Activated CD4-positive, alpha-beta T cell treated with anti-CD3 and anti-CD28 coated beads for 36 hours (primary cell): Measurements from ENCODE around the gene YIPF2. TPM values are rescaled to one million over a fixed set of nuclear protein-coding genes. Genes with fewer than 3 reads are reported as not detected.
"Not testable (repeated sequence)": the region's sequence is repeated elsewhere in the genome, so short reads cannot be mapped to it uniquely, and the experiment has no call there.

ENCODE experiments used
- ATAC-seq: fragments of 200-7000 bp; cut with Tn5 transposase; one replicate; pipeline ENCODE4 v1.10.0; 2021; ENCODE audit warnings: mild to moderate bottlenecking, moderate library complexity
- CTCF ChIA-PET: fragments of 350-600 bp; sonication (Branson Sonifier 250); formaldehyde crosslinking; loops from one replicate; lab custom pipeline; 2021; ENCODE audit warnings: antibody characterized with exemption; lab: Charles Lee
- POLR2A ChIA-PET: fragments of 350-600 bp; sonication (Branson Sonifier 250); formaldehyde crosslinking; loops from one replicate; lab custom pipeline; 2021; ENCODE audit warnings: antibody characterized with exemption, inconsistent platforms; lab: Charles Lee
- DNase-seq: peaks from one replicate; pipeline ENCODE4 v3.0.0-alpha.2; 2020
- H3K27ac Mint-ChIP-seq: one replicate; pipeline ENCODE4 v1.8.0; 2021; ENCODE audit warnings: mixed read lengths
- H3K27me3 Mint-ChIP-seq: one replicate; pipeline ENCODE4 v1.8.0; 2021; ENCODE audit warnings: mixed read lengths
- H3K36me3 Mint-ChIP-seq: one replicate; pipeline ENCODE4 v1.8.0; 2021; ENCODE audit warnings: low read depth, mixed read lengths
- H3K4me1 Mint-ChIP-seq: one replicate; pipeline ENCODE4 v1.8.0; 2021; ENCODE audit warnings: mixed read lengths
- H3K4me3 Mint-ChIP-seq: one replicate; pipeline ENCODE4 v1.8.0; 2021; ENCODE audit warnings: mild to moderate bottlenecking, moderate library complexity, mixed read lengths
- H3K9me3 Mint-ChIP-seq: one replicate; pipeline ENCODE4 v1.8.0; 2021; ENCODE audit warnings: low read depth, mixed read lengths
- intact Hi-C, 2 experiments: fragments of 100-400 bp; cut with DNase I in 1 of 2; cut with micrococcal nuclease in 1 of 2; formaldehyde crosslinking; loops; one replicate each; pipeline versions ENCODE4 v1.14.2 to v1.15.1; 2022 to 2024; cut with DNase I, micrococcal nuclease
- total RNA-seq, 2 experiments: library from RNA; stranded (reverse); gene quantifications; one replicate each; pipeline ENCODE4 v1.2.3, GENCODE V29; 2021

Gene YIPF2
- total RNA-seq, 2 experiments from 2014 or later: 15.8 to 21.3 TPM

GRCh38 chr19:10963865-10964264, 35.4 kb upstream of the YIPF2 start:
- Mint-ChIP-seq H3K36me3 (peaks cover 11% of the 10 kb centered on the region), H3K4me3 (peak overlapping the region; percentile 89), H3K4me1 (peaks cover 53% of the 10 kb centered on the region), H3K9me3 (no peaks in the 10 kb centered on the region), H3K27me3 (no peaks in the 10 kb centered on the region), H3K27ac (peak overlapping the region; percentile 55)
- ATAC-seq (no peak), DNase-seq (no peak)
- intact Hi-C loops: loop anchor here (1.0 to 10.0 kb wide), 5 partner anchors 22 to 1828 kb away; partner anchors contain the start of genes DNMT1 (in 1 of the 2), JUNB (in 1 of the 2) and ZNF627 (in 1 of the 2)
- ChIA-PET POLR2A (no interaction called here), CTCF (interaction anchor here (0.6 to 2.7 kb wide), 5 partner anchors 11 to 159 kb away, joined by 3 to 11 read pairs (median 3); no protein-coding TSS in a partner anchor)

GRCh38 chr19:10962863-10963262, 34.4 kb upstream of the YIPF2 start:
- Mint-ChIP-seq H3K4me1 (peaks cover 44% of the 10 kb centered on the region), H3K36me3 (peaks cover 11% of the 10 kb centered on the region), H3K4me3 (peak overlapping the region; percentile 89), H3K9me3 (no peaks in the 10 kb centered on the region), H3K27ac (peak overlapping the region; percentile 34), H3K27me3 (no peaks in the 10 kb centered on the region)
- ATAC-seq: no peak
- POLR2A ChIA-PET: interaction anchor here (0.6 to 0.7 kb wide), 4 partner anchors 128 to 397 kb away, joined by 3 to 9 read pairs (median 4); partner anchors contain the start of gene KRI1
- no peak for DNase-seq
- intact Hi-C loops: loop anchor here (1.0 to 10.0 kb wide), 5 partner anchors 21 to 1829 kb away; partner anchors contain the start of genes DNMT1 (in 1 of the 2), JUNB (in 1 of the 2) and ZNF627 (in 1 of the 2)
- CTCF ChIA-PET: interaction anchor here (0.6 to 2.7 kb wide), 7 partner anchors 9 to 241 kb away, joined by 3 to 11 read pairs (median 4); no protein-coding TSS in a partner anchor

- H3K27me3 Mint-ChIP-seq: no peaks in the 10 kb centered on the region
- peaks cover 41% of the 10 kb centered on the region for H3K4me1 Mint-ChIP-seq
- H3K36me3 Mint-ChIP-seq: peaks cover 11% of the 10 kb centered on the region
Measured at GRCh38 chr19:10961073-10961860, 32.8 kb upstream of the YIPF2 start.

GRCh38 chr19:10960314-10961072, 32.1 kb upstream of the YIPF2 start, which contains the start of gene SMARCA4:
Gene SMARCA4, plus strand, starts transcription at chr19:10961030. Its CDS starts 23,122 bp downstream, at chr19:10984152.
- Mint-ChIP-seq H3K4me3 (peak within 1 kb of the TSS; percentile 89), H3K27me3 (no peaks in the 10 kb centered on the region), H3K4me1 (peaks cover 38% of the 10 kb centered on the region), H3K27ac (peak within 1 kb of the TSS; percentile 90), H3K9me3 (no peaks in the 10 kb centered on the region), H3K36me3 (peaks cover 10% of the 10 kb centered on the region)
- POLR2A ChIA-PET: interaction anchor here (0.6 kb wide), 1 partner anchor 24 kb away, joined by 6 read pairs; no protein-coding TSS in a partner anchor
- intact Hi-C loops: loop anchor here (1.0 to 10.0 kb wide), 20 partner anchors 32 to 1832 kb away; partner anchors contain the start of genes CDKN2D (in 2 of the 2), CARM1 (in 1 of the 2), DNMT1 (in 1 of the 2) and ELOF1 (in 1 of the 2)
- DNase-seq (peak; percentile 99), ATAC-seq (peak; percentile 76)
- CTCF ChIA-PET: interaction anchor here (0.8 to 3.9 kb wide), 3 partner anchors 16 to 476 kb away, joined by 3 to 24 read pairs (median 4); no protein-coding TSS in a partner anchor

More at GRCh38 chr19:10961073-10961860, 32.8 kb upstream of the YIPF2 start:
- intact Hi-C loops: loop anchor here (1.0 to 10.0 kb wide), 9 partner anchors 82 to 1831 kb away; partner anchors contain the start of genes CDKN2D (in 2 of the 2), DNMT1 (in 1 of the 2), JUNB (in 1 of the 2) and SWSAP1 (in 1 of the 2)
- ChIA-PET POLR2A (no interaction called here), CTCF (interaction anchor here (0.7 to 2.7 kb wide), 3 partner anchors 19 to 475 kb away, joined by 3 to 11 read pairs (median 4); no protein-coding TSS in a partner anchor)
- peak overlapping the region; percentile 89 for H3K4me3 Mint-ChIP-seq
- H3K27ac Mint-ChIP-seq: peak overlapping the region; percentile 88
- no peaks in the 10 kb centered on the region for H3K9me3 Mint-ChIP-seq
- DNase-seq: no peak
- peak; percentile 15 for ATAC-seq

GRCh38 chr19:10959277-10959968, 31.0 kb upstream of the YIPF2 start:
- Mint-ChIP-seq H3K4me1 (peaks cover 31% of the 10 kb centered on the region), H3K4me3 (peak overlapping the region; percentile 82), H3K27ac (peak overlapping the region; percentile 90)
- H3K27me3 Mint-ChIP-seq, intact Hi-C loops, POLR2A ChIA-PET, DNase-seq, H3K9me3 Mint-ChIP-seq, ATAC-seq, H3K36me3 Mint-ChIP-seq: not testable (repeated sequence)
- CTCF ChIA-PET: interaction anchor here (0.6 to 3.9 kb wide), 4 partner anchors 15 to 600 kb away, joined by 3 to 24 read pairs (median 3); partner anchors contain the start of gene ELOF1

- Mint-ChIP-seq H3K27me3 (no peaks in the 10 kb centered on the region), H3K36me3 (no peaks in the 10 kb centered on the region), H3K4me1 (peaks cover 5% of the 10 kb centered on the region), H3K9me3 (no peaks in the 10 kb centered on the region), H3K27ac (no peak overlapping the region), H3K4me3 (no peak overlapping the region)
- POLR2A ChIA-PET: no interaction called here
- CTCF ChIA-PET: interaction anchor here (0.7 to 2.9 kb wide), 3 partner anchors 10 to 11 kb away, joined by 4 to 15 read pairs (median 4); no protein-coding TSS in a partner anchor
- intact Hi-C loops: no loop called here
- no peak for DNase-seq
- no peak for ATAC-seq
Measured at GRCh38 chr19:10952809-10953208, 24.4 kb upstream of the YIPF2 start.

GRCh38 chr19:10946958-10947657, 18.7 kb upstream of the YIPF2 start:
- Mint-ChIP-seq H3K4me1 (peaks cover 6% of the 10 kb centered on the region), H3K9me3 (no peaks in the 10 kb centered on the region), H3K4me3 (no peak overlapping the region), H3K27me3 (no peaks in the 10 kb centered on the region), H3K36me3 (no peaks in the 10 kb centered on the region), H3K27ac (no peak overlapping the region)
- ChIA-PET CTCF (interaction anchor here (0.8 to 0.9 kb wide), 2 partner anchors 20 to 201 kb away, joined by 3 read pairs; no protein-coding TSS in a partner anchor), POLR2A (no interaction called here)
- DNase-seq: no peak
- intact Hi-C loops: no loop called here
- no peak for ATAC-seq

GRCh38 chr19:10945264-10945663, 16.8 kb upstream of the YIPF2 start:
- intact Hi-C loops: no loop called here
- POLR2A ChIA-PET: no interaction called here

GRCh38 chr19:10943412-10943811, 15.0 kb upstream of the YIPF2 start:
- H3K9me3 Mint-ChIP-seq, DNase-seq, H3K36me3 Mint-ChIP-seq, H3K4me3 Mint-ChIP-seq, H3K27me3 Mint-ChIP-seq, H3K4me1 Mint-ChIP-seq, ATAC-seq, H3K27ac Mint-ChIP-seq, POLR2A ChIA-PET: not testable (repeated sequence)
- intact Hi-C loops: loop anchor here (2.0 to 5.0 kb wide), 2 partner anchors 69 to 93 kb away; no protein-coding TSS in a partner anchor
- CTCF ChIA-PET: interaction anchor here (1.2 to 3.2 kb wide), 6 partner anchors 9 to 46 kb away, joined by 3 to 24 read pairs (median 8); no protein-coding TSS in a partner anchor

More at GRCh38 chr19:10945264-10945663, 16.8 kb upstream of the YIPF2 start:
- Mint-ChIP-seq H3K27ac (no peak overlapping the region), H3K4me1 (peaks cover 7% of the 10 kb centered on the region), H3K27me3 (no peaks in the 10 kb centered on the region), H3K36me3 (no peaks in the 10 kb centered on the region), H3K4me3 (no peak overlapping the region), H3K9me3 (no peaks in the 10 kb centered on the region)
- CTCF ChIA-PET: interaction anchor here (0.7 to 1.1 kb wide), 4 partner anchors 15 to 111 kb away, joined by 3 to 4 read pairs (median 3); no protein-coding TSS in a partner anchor
- ATAC-seq (no peak), DNase-seq (no peak)
